GM18517 (cell line): Measurements from ENCODE around the gene BEGAIN.
"Not testable (repeated sequence)": the region's sequence is repeated elsewhere in the genome, so short reads cannot be mapped to it uniquely, and the experiment has no call there.

Source experiments
- ATAC-seq: cut with Tn5 transposase; IDR thresholded peaks from one replicate; pipeline ENCODE4 v1.9.1; 2021; ENCODE audit warnings: mild to moderate bottlenecking, moderate library complexity; ENCODE audit not compliant: unreplicated experiment

The BEGAIN gene

GRCh38 chr14:100525615-100526014, 61.6 kb downstream of the BEGAIN start:
- ATAC-seq, result no peak

DNA sequence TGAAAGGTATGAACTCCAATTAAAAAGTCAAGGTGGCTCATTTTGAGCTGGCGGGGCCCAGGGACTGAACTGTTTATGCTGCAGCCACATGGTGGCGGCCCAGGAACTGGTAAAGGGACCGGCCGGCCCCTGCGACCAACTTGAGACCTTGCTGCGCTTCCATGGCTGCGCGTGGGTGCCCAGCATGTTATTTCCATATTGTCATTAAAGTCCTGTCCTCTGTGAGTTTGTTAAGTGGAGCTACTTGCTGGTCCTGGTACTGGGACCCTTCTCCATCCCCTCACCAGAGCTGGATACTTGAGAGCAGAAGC, 62.3 kb downstream of the BEGAIN start:
- ATAC-seq, result no peak

GRCh38 chr14:100524233-100524932, 62.8 kb downstream of the BEGAIN start:
- ATAC-seq, result no peak

DNA sequence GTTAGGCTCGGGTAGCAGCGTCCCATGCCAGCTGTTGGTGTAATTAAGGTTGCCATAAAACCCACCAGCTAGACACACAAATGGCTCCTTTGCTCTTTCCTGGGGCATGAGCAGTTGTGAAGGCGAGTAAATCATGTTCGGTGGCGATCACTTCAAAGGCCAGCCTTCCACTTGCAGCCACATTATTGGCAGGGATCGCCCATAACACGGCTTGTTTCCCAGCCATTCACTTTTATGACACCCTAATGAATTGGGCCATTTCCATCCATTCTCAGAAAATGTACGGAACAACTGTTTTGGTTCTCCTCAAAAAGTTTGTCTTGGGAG, 63.4 kb downstream of the BEGAIN start:
- ATAC-seq, result no peak

GRCh38 chr14:100523131-100523842, 63.9 kb downstream of the BEGAIN start:
- ATAC-seq, result no peak

GRCh38 chr14:100522616-100523099, 64.6 kb downstream of the BEGAIN start:
- ATAC-seq, result no peak

DNA sequence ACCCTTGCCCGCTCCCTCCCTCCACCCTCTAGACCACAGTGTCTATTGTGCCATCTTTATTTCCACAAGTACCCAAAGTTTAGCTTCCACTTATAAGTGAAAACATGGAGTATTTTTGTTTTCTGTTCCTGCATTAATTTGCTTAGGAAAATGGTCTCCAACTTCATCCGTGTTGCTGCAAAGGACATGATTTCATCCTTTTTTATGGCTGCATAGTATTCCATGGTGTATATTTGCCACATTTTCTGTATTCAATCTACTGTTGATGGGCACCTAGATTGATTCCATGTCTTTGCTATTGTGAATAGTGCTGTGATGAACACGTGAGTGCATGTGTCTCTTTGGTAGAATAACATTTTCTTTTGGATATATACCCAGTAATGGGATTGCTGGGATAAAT, 81.2 kb downstream of the BEGAIN start:
- not testable (repeated sequence) for ATAC-seq

DNA sequence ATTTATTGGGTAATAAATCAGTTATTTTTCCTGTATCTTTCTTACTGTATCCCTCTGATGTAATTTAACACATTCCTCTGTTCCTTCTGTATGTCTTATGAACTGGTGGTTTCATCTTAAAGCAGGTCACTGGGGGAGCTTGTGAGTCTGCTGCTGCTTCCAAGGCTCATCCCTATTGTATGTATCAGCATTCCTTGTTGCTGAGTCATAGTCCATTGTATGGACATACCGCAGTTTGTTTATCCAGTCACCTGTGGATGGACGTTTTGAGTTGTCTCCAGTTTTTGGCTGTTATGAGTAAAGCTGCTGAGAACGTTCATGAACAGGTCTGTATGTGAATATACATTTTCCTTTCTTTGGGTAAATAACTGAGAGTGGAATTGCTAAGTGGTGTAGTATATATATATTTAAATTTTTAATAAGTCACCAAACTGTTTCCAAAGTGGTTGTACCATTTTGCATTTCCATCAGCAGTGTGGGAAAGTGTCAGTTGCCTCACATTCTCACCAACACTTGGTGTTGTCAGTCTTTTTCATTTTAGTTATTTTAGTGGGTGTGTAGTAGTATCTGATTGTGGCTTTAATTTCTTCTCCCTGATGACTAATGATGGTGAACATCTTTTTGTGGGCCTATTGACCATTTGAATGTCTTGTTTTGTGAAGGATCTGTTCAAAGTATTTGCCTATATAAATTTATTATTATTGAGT, 82.7 kb downstream of the BEGAIN start:
- ATAC-seq, result no peak

DNA sequence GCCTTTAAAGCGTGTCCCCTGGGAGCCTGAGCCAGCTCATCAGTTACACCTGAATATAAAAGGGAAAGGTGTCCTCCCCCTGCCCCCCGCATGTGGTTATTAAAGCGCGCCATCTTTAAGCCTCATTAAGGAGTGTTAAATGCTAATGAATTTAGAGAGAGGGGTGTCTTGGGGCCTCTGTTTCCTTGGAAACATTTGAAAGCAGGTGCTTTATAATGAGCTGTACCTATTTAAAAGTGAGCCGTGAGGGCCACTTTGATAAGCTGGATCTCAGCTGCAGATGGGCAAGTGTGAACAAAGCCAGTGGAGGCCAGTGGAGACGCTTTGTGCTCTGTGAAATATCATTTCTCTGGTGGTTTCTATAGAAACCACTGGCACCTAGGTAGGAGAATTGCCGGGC, 84.0 kb downstream of the BEGAIN start:
- no peak for ATAC-seq

DNA sequence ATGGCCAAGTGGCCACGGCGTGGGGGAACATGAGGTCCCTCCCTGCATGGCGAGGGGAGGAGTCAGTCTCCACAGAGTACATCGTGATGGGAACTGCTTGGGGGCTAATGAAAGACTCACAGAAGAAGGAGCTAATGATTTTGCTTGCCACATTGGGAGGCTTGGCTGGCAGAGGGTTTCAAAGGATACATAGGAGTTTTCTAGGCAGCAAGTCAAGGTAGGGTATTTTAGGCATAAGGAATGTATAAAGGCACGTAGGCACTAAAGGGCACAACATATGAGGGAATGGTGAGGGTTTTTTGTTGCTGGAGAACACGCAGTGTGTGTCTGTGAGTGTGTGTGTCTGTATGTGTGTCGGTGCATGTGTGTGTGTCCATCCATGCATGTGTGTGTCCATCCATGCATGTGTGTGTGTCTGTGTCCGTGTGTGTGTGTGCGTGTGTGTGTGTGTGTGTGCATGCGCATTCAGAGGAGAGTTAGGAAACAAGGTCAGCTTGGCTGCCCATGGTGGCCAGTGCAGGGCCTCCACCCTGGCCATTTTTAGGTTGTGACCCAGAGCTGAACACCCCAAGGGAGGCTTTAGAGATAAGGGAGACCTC, 84.5 kb downstream of the BEGAIN start:
- ATAC-seq, result no peak

DNA sequence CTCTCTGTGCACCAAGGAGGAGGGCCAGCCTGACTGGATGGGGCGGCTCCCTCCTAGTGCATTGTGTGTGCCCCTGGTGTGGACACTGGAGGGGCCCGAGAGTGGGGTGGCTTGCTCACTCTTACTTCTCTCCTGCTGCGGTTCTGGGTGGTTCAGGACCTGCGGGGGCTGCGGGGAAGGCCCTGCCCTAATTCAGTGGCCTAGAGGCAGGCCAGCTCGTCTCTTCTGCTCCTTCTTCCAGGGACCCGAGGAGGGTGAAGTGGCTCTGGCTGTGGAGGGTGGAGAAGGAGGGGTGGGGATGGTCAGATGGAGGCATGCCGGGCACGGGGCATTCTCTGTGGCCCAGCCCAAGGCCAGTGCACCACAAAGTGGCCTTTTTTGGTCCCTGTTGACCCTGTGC, 87.1 kb downstream of the BEGAIN start:
- ATAC-seq, result no peak

DNA sequence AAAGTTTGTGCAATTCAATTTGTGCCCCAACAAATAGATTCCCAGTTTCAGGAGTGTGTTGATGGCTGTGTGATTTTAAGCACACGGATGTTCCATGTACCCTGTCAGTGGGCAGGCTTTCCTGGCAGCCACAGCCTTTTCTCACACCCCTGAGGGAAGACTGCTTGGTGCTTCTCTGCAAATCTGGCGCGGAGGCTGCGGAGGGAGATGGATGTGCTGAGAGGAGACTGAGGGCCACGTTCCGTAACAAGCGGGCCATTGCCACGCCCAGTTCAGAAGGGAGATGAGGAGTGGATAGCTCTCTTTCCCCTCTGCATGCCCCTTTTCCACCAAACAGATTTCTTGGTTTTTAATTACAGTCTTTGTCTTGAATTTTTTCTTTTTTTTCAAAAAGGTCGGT, 89.1 kb downstream of the BEGAIN start:
- ATAC-seq, result no peak

- no peak for ATAC-seq
Measured at GRCh38 chr14:100495917-100496316, 91.3 kb downstream of the BEGAIN start.

- no peak for ATAC-seq
Measured at GRCh38 chr14:100494645-100495044, 92.6 kb downstream of the BEGAIN start.

- no peak for ATAC-seq
Measured at GRCh38 chr14:100490252-100490651, 97.0 kb downstream of the BEGAIN start.

DNA sequence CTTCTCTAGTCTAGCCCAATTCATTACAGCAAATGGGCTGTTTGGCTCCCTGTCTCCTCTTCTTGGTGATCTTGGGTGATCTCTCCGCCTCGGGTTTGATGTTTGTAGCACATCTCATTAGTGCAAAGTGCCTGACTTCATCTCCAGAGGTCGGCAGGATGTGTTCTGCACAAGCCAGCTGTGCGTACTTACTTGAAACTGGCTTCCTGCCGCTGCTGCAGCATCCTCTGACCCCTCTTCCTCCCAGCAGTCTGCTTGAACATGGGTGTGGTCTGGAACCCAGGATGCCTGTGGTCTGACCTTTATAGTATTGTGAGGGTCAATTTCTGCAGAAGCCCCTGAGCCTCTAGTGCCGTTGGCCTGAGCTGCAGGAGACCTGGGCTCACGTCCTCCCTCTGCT, 99.2 kb downstream of the BEGAIN start:
- ATAC-seq, result no peak

DNA sequence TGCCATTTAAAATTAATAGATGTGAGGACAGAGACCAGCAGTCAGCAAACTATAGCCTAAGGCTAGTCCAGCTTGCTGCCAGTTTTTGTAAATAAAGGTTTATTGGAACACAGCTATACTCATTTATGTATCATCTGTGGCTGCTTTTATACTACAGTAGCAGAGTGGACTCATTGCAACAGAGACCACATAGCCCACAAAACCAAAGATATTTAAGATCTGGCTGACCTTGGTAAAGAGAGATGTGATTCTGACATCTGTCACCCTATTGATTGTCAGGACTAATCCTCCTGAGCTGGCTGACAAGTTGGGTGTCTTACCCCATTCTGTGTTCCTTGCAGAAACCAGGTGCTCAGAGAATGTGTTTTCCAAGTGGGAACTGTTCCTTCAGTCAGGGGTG, 99.9 kb downstream of the BEGAIN start:
- no peak for ATAC-seq
